GM12864 (cell line): ENCODE data around the gene HDAC5.
"Not testable (repeated sequence)": the region's sequence is repeated elsewhere in the genome, so short reads cannot be mapped to it uniquely, and the experiment has no call there.

ENCODE experiments used
- DNase-seq: peaks from one replicate; pipeline ENCODE4 v3.0.0-alpha.2; 2011; ENCODE audit warnings: low read depth
- H3K4me3 ChIP-seq: 2 replicates; pipeline ENCODE4 v1.5.1; 2011; ENCODE audit warnings: mild to moderate bottlenecking, low read depth, low read length, control low read depth
- TF ChIP-seq, protein P1 (sequence below): IDR thresholded peaks from 2 replicates; pipeline ENCODE4 v1.5.1; 2011; ENCODE audit warnings: low read depth, mild to moderate bottlenecking, moderate library complexity, low read length, control low read depth, inconsistent platforms; ENCODE audit errors: missing control alignments

Gene HDAC5

DNA sequence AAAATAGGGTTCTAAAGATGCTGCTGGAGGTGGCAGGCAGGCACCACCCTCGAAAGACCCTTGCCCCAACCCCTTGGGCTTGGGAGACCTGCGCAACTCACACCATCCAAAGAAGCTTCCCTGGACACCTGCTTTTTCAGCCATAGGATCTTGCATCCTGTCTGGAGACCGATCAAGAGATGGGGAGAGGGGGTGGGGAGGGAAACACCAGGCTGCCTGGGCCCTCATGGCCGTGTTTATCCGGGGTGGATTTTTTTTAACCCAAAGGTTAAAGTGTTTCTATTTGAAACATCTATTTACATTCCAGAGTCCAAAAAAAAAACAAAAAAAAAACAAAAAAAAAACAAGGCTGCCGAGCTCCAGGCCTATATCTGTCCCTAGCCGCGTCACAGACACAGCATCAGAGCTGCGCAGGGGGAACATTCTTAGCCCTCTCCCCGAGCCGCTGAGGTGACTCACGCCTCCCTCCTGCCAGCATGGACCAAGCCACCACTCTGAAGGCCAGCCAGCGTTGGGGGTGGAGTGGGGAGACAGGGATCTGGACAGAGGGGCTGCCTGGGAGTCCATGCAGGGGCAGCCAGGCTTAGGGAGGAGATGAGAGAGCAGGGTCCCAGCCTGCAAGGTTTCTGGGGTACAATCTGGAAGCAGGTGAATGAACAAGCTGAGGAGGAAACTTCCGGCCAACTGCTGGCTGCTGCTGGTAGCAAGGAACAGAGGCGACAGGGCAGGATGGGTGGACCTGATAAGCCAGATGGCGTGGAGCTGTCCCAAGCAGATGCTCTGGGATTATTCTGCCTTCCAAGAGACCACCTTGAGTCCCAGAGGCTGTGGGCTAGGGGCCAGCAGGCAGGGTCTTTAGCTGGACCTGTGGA is 14.8 kb downstream of the HDAC5 start:
- H3K4me3 ChIP-seq = no peak overlapping the region
- no peak for DNase-seq
- TF ChIP-seq, protein P1, sequence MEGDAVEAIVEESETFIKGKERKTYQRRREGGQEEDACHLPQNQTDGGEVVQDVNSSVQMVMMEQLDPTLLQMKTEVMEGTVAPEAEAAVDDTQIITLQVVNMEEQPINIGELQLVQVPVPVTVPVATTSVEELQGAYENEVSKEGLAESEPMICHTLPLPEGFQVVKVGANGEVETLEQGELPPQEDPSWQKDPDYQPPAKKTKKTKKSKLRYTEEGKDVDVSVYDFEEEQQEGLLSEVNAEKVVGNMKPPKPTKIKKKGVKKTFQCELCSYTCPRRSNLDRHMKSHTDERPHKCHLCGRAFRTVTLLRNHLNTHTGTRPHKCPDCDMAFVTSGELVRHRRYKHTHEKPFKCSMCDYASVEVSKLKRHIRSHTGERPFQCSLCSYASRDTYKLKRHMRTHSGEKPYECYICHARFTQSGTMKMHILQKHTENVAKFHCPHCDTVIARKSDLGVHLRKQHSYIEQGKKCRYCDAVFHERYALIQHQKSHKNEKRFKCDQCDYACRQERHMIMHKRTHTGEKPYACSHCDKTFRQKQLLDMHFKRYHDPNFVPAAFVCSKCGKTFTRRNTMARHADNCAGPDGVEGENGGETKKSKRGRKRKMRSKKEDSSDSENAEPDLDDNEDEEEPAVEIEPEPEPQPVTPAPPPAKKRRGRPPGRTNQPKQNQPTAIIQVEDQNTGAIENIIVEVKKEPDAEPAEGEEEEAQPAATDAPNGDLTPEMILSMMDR = no peak

DNA sequence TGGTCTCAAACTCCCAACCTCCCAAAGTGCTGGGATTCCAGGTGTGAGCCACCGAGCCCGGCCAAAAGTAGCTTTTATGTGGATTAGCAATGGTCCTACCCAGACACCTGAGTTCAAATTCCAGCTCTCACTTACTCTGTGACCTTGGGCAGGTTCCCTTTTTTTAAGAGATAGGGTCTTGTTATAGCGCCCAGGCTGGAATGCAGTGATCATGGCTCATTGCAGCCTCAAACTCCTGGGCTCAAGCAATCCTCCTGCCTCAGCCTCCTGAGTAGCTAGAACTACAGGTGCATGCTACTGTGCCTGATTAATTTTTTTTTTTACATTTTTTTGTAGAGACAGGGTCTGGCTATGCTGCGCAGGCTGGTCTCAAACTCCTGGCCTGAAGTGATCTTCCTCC is 16.6 kb downstream of the HDAC5 start:
- no peak overlapping the region for H3K4me3 ChIP-seq
- TF ChIP-seq, protein P1 = no peak
- no peak for DNase-seq

DNA sequence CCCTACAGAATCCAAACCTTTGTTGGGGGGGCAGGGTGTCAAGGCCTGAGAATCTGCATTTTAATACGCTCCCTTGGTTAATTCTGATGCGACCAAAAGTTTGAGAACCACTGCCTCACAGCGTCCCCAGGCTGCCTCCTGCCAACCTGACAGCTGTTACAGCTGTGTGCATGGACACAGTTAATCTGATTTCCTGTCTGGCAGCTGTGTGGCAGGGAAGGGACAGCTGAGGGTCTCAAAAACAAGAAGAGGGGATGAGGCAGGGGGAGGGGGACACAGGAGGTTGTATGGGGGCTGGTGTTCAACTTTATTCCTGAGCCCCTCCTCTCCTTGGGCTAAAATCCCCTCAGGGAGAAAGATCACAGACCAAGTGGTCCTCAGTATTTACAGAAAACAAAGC is 17.5 kb downstream of the HDAC5 start:
- DNase-seq = no peak
- H3K4me3 ChIP-seq = no peak overlapping the region
- TF ChIP-seq, protein P1 = no peak

DNA sequence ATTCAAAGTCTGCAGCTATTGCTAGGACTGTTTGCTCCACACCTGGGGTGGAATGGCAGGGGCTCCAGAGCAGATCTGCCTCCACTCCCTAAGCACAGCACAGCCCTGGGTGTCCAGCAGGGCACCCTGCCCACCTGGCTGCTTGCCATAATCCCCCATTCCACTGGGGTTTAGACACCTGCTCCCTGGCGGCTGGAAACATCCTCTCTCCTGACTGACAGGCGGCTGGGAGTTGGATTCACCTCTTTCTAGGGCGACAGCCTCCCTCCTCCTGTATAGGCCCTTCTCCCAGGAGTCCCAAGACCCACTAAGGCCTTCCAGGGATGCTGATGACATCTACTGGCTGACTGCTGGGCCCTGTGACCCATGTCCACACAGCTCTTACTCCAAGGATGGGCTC is 18.0 kb downstream of the HDAC5 start:
- DNase-seq = no peak
- TF ChIP-seq, protein P1 = no peak
- no peak overlapping the region for H3K4me3 ChIP-seq

DNA sequence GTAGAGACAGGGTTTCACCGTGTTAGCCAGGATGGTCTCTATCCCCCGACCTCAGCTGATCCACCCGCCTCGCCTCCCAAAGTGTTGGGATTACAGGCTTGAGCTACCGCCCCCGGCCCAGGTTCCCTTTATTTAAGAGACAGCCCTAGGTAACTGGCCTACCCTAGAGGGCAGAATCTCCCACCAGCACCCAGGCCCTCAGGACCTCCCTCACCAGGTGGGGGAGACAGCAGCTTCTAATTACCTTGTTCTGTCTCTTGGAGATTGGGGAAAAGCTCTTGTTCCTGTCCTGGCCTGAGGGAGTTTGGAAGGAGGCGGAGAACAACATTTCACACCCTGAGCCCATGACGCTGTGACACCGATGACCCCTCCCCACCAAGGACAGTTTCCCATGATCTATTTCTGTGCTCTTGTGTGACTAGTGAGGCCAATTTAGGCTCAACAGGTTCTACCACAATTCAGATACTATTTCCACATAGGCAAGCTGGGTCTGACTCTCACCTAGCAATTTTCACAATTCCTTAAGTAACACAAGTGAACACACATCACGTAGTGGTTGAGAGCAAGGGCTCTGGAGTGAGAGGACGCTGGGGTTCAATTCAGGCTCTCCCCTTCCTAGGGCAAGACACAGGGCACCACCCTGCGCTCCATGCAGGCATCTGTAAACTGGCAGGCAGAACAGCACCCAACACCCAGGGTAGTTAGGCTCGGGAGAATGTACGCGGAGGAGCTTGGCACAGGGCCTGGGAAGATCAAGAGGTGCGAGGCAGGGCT is 20.4 kb downstream of the HDAC5 start:
- TF ChIP-seq, protein P1 = no peak
- H3K4me3 ChIP-seq = no peak overlapping the region
- DNase-seq = no peak

DNA sequence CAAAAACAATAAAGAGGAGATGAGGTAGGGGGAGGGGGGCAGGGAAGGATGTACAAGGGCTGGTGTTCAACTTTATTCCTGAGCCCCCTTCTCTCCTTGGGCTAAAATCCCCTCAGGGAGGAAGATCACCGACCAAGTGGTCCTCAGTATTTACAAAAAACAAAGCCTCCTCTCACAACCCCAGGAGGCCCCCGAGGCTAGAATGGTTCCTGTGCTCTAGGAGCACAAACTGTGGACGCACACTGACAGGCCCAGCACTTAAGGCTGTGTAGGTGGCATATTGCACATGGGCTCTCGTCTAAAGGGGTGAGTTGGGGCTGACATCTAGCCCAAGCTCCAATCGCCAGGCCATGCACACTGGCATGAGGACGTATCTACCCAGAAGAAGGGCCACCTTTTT is 21.6 kb downstream of the HDAC5 start:
- not testable (repeated sequence) for H3K4me3 ChIP-seq, DNase-seq

DNA sequence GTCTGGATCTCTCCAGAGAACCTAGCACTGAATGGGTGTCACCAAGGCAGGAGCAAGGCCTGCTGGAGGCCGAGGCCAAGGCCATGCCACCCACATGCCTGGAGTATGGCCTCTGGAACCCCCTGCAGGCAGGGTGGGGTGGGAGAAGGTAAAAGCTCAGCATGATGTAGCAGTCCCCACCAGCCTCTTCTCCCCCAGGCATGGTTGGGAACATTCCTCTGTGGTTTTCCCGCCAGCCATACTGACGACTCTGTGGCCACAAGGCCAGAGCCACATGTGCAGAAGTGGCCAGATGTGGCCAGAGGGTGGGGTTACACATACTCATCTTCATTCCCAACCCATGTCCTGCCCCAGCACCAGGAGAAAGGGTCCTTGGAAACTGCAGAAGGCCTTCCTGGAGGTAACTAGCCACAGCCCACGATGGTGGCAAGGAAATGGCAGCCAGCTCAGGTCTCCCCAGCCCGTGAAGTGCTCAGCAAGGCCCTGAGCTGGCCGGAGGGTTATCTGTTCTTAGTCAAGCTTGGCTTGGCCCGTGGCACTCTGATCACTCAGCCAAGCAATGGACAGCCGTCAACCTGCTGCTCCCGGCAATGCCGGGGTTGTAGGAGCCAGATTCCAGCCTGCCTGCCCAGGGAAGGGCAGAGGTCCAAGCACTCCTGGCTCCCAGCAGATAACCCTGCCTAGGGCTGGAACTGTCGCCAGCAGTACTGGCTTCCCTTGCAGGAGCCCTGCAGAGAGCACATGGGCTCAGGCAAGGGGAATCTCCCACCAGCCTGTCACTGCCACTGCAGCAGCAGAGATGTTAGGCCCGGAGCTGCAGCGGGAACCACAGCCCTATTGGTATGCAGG is 26.1 kb downstream of the HDAC5 start:
- no peak for DNase-seq

More for the DNA sequence above, 26.1 kb downstream of the HDAC5 start:
- no peak overlapping the region for H3K4me3 ChIP-seq
- TF ChIP-seq, protein P1 = no peak
